ENCODE measurements around the gene ANKFN1.
A peak's percentile ranks its signal among the peaks of the same experiment; 100 is the strongest.

Gene ANKFN1

GRCh38 chr17:56144223-56144622, 9.1 kb upstream of the ANKFN1 start:
- peak; percentile 67 for DNase-seq

DNA sequence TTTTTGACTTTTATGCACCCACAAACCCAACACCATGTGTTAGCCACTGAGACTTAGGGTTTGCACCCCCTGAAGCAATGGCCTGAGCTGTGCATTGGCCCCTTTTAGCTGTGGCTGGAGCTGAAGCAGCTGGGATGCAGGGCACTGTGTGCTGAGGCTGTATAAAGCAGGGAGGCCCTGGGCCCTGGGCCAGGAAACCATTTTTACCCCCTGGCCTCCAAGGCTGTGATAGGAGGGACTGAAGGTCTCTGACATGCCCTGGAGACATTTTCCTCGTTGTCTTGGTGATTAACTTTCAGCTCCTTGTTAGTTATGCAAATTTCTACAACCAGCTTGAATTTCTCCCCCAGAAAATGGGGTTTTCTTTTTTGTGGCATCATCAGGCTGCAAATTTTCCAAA, 6.7 kb upstream of the ANKFN1 start:
- no peak for DNase-seq

DNA sequence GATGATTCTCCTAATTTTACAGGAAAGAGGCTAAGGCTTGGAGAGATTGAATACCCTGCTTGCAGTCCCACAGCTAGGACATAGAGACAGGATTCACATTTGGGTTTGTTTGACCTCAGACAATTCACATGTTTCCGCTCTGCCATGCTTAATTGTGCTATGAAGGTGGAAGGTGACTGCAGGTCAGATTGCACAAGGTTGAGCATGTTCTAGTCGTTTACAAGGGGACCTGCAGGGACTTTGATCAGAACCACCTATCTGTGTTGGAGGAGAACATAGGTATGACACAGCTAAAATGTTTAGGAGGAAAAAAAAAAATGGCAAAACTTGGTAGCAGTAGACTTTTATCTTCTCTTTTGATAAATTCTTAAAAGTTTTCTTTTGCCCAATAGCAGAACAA, 4.9 kb upstream of the ANKFN1 start:
- no peak for DNase-seq

DNA sequence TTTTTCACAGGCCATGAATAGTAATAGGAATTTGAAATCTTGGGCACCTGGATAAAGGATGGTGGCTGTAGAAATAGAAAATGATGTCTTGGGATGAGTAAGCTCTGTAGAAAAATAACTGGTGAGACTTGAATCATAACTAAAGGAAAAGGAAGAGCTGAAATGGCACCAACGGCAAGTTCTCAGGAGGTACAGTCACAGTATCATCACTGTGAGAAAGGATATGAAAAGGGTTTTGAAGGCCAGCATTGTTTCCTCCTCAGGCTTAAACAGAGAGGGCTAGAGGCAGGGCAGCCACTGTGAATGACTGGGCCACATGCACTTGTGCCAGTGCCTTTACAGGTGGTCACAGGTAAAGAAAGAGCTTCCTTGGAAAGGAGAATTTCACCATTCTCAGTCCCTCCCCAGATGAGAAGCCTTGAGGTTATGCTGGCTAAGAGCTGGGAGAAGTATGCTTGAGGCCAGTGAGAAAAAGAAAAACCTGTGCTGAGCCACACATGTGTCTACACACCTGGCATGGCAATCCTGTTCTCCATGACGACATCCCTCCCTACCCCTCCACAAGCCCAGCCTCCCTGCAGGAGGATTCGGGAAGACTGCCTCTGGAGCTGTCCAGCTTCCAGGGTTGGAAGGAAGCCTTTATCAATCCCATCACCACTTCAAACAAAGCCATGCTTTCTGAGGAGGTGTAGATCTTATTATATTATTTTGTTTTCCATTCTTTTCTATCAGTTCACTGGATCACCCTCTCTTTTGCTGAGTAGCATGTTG, 3.8 kb upstream of the ANKFN1 start:
- DNase-seq = no peak

DNA sequence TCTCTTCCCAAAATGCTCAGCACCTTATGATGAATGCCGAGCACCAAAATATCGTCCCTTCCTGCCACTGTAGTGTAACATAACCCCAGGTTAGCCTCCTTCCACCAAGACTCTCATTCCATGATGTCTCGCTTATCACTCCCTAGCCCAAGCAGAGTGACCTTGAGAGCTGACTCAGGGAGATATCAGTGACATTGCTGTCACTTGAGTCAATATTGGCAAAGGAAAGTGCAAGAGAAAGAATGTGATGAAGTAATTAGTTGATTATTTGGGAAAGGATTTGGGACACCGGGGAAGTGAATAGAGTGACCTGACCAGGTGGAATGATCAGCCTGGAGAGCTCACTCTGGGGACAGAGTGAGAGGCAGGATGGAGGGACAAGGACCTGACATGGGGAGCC, 2.6 kb upstream of the ANKFN1 start:
- no peak for DNase-seq

DNA sequence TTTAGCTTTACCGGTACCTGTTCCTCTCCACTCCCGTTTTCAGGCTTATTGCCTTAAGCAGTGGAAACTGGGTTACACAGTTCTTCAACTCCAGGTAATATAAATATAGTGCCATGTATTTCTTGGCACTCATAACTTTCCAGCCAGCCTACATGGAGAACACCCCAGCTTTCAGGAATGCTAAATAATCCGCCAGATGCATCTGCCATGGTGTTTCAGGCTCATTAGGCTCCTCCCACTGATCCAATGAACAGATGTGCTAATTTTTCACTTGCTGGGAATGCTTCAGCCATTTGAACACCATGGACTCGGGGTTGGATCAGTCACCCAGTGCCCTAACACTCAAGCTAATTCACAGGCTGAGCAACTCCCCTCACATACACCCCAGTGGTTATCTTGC, 4.6 kb downstream of the ANKFN1 start:
- DNase-seq = no peak

DNA sequence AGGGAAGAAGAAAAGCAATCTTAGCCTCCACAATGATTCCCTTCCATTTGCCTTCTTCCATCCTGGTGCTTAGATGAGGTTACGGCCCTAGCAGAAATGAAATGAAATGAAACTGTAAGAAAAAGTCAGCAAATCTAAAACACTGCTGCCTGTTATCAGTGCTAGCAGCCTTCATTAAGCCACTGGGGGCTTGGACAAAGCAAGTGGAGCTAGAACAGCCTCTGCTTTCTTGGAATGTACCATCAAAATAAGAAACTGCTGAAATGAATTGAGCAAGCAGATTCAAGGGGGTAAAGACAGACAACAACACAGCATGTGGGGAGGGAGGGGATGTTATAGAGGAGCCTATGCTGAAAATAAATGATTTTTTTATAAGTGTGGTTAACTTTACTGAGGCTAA, 5.1 kb downstream of the ANKFN1 start:
- no peak for DNase-seq

DNA sequence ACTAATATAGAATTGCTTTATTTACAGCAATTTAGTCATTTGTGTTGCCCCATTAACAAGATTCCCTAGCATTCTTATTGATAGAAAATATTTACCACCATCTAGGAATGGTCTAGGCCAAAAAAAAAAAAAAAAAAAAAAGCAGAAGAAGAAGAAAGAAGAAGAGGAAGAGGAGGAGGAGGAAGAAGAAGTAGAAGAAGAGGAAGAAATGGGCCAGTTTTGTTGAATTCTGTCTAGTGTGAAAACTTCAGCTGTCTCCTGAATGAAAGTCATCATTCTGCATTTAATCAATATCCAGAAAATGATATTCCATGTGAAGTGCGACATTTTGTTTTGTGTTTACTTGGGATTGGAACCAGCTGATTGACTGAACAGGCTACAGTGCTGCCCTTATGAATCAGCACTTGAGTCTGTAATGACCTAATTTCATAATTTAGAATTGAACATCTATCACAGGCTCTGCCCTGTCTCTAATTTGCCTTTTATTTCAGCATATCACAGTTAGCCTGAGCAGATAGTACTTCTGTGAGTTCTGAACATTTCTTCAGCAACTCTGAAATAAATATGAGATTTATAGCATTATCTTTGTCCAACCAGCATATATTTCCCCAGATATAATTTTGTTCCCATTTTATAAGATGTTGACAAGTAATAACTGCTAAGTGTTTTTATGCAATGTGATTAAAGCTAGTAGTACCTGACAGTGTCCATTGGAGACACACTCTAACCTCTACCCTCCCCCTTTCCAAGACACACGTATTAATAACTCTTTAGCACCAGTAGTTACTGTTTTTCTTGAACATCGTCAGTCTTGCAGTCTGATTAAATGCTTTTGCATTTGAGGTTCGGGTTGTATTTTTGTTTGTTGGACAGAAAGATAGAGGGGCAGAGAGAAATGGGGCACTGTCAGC, 5.9 kb downstream of the ANKFN1 start:
- no peak for DNase-seq

GRCh38 chr17:56159826-56160380, 6.6 kb downstream of the ANKFN1 start:
- no peak for DNase-seq

DNA sequence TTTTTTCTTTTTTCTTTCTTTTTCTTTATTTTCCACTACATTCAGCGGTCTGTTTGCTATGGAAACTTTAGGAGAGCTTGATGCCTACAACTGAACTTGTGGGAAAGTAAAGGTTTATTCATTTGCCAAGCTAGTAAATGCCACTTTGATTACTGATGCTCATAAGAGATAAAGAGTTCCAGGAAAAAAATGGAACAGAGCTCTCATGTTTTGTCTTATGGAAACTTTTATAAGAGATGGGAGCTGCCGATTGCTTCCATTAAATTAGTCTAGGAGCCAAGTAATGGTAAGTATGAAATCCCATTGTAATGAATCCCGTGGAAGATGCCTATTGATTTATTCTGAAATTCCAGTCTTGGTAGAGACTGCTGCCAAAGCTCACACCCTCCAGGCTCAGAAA, 7.1 kb downstream of the ANKFN1 start:
- no peak for DNase-seq

DNA sequence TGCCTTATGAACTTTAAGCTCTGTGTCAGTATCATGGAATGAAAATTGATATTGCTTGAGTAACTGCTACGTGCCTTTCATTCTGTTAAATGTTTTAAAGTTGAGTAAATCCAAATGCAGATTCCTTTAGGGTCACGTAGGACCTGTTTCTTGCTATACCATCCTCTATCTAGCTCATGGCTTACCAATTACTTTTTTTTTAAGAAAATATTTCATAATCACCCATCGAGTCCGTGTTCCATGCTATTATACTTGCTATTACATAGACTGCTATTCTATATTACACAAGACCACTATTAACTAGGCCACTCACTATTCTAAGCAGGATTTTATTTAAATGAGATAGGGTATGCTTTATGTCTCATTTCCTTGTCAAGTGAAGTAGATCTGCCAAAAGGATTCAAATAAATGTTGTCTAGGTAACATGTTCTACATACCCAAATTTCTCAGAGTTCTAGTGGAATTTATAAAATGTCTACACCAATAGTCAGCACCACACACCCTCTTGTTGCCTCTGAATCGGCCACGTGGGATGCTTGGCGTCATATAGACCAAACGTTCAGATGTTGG, 11.9 kb downstream of the ANKFN1 start:
- no peak for DNase-seq

DNA sequence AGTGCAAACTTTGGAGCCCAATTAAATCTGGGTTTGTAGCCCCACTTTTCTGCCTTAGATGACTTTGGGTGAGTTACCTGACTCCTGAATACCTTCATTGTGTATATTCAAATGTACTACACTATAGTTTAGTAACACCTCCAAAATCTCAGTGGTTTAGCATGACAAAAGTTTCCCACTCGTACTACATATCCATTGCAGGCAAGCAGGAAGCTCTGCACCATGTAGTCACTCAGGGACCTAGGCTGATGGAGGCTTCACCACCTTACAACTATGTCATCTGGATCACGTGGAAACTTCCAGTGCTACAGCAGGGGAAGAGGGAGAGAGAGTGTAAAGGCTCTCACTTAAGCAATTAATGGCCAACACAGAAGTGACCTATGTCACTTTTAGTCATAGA, 14.2 kb downstream of the ANKFN1 start:
- no peak for DNase-seq

DNA sequence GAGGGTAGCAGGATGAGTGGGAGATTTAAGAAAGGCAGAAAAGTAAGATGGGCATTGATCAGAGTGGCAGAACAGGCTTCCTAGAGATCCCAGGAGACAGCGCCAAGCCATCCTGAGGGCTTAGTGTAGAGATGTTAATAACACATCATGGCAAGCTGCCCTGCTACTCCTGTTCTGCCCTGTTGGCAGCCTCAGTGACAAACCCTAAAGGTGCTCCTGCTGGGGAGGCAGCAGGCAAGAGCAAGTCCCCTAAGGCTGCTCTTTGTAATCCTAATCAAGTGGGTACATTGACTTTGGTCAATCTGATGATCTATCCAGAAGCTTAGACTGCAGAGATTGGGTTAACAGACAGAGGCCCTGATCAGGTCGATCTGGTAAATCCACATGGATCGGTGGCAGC, 16.3 kb downstream of the ANKFN1 start:
- no peak for DNase-seq

GRCh38 chr17:56171186-56171959, 18.1 kb downstream of the ANKFN1 start:
- no peak for DNase-seq

DNA sequence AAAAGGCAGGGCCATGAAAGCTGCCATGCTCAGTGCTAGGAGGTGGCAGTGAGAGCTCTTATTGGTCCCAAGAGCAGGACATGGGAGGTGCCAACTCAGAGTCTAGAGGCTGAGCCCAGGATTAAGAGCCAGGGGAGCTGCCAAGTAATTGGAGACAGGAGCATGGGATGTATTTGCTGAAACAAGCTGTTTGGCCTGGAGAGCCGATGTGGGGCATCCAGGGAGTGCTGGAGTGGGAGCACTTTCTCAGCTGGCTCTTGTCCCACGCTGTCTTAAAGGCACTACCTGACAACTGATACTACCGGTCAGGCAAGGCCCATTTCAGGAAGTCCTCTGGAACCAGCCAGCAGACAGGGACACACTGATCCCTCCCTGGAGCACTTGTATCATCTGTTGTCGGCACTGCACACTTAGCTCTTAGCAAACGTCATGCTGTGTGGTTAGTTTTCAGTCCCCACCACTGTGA, 19.3 kb downstream of the ANKFN1 start:
- peak; percentile 93 for DNase-seq

GRCh38 chr17:56173026-56173425, 19.8 kb downstream of the ANKFN1 start:
- no peak for DNase-seq

- DNase-seq = peak; percentile 29
These were observed 20.9 kb downstream of the ANKFN1 start for GRCh38 chr17:56173958-56174835.

GRCh38 chr17:56175299-56175955, 22.2 kb downstream of the ANKFN1 start:
- DNase-seq = no peak

- DNase-seq = no peak
These were observed 22.8 kb downstream of the ANKFN1 start for GRCh38 chr17:56176091-56176490.

- no peak for DNase-seq
These were observed 24.1 kb downstream of the ANKFN1 start for GRCh38 chr17:56177361-56177760.

- no peak for DNase-seq
These were observed 24.9 kb downstream of the ANKFN1 start for GRCh38 chr17:56178203-56178602.

Measured in DMS79 (cell line).